Stimulated activated CD4-positive, alpha-beta T cell treated with anti-CD3 and anti-CD28 coated beads, Interleukin-2, amount 100 ng/mL, for 4 hours (primary cell): Measurements from ENCODE around the gene PPM1F.
"Not testable (repeated sequence)": the region's sequence is repeated elsewhere in the genome, so short reads cannot be mapped to it uniquely, and the experiment has no call there.

Experiments
- DNase-seq: peaks from one replicate; pipeline ENCODE4 v3.0.0-alpha.2; 2020; ENCODE audit warnings: low read depth

Gene PPM1F

GRCh38 chr22:21919526-21920307 is 32.9 kb downstream of the PPM1F start:
- no peak for DNase-seq

DNA sequence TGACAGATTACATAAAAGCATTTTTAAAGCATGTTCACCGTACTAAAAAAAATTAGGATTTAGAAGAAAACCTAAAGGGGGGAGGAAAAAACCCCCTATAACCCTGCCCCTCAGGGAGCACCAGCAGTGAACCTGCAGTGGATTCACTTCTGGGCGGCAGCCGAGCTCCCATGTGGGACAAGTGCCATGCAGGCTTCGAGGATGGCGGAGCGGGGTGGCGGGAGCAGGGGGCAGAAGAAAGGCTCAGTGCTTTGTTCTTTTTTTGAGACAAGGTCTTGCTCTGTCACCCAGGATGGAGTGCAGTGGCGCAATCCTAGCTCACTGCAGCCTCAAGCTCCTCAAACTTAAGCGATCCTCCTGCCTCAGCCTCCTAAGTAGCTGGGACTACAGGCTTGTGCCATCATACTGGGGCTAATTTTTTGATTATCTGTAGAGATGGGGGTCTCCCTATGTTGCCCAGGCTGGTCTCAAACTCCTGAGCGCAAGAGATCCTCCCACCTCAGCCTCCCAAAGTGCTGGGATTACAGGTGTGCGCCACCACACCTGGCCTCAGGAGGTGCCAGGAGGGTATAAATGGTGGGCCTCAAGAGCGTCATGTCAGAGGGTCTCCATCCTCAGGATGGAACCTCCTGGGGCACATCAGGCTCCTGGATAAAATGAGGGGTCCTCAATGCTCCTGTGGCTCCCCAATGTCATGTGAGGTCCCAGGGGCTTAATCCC is 34.0 kb downstream of the PPM1F start:
- no peak for DNase-seq

- no peak for DNase-seq
Measured at GRCh38 chr22:21917959-21918261, 34.7 kb downstream of the PPM1F start.

DNA sequence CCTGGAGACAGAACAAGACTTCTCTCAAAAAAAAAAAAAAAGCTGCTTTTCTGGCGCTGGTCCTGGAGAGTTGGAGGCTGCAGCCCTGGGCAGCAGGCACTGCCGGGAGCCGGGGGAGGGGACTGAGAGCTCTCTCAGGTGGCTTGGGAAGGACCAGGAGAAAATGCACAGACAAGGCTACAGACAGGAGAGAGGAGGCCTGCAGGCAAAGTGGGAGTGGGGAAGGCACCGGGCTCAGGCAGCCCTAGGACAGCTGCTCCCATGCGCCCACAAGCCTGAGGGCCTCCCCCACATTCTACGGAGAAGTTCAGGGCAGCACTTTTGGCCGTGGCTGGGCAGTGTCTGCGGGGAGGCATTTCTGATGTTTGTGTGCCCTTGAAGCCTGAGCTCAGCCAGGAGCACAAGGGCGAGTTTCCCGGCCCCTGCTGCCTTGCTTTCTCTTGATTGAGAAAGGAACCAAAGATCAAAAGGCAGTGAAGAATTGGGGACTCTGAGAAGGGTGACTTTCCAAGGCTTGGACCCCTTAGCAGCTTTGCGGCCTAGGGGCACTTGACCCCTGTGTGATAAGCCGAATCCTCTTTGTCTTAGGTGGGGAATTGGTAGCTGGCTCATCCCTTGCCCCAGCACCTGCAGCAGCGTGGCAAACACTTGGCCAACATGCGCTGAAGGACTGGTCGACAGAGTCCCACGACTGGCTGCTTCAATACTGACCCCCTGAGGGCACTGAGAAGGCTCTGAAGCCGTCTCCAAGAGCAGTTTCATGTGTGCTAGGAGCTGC is 35.3 kb downstream of the PPM1F start:
- no peak for DNase-seq

GRCh38 chr22:21916309-21916918 is 36.2 kb downstream of the PPM1F start:
- no peak for DNase-seq

DNA sequence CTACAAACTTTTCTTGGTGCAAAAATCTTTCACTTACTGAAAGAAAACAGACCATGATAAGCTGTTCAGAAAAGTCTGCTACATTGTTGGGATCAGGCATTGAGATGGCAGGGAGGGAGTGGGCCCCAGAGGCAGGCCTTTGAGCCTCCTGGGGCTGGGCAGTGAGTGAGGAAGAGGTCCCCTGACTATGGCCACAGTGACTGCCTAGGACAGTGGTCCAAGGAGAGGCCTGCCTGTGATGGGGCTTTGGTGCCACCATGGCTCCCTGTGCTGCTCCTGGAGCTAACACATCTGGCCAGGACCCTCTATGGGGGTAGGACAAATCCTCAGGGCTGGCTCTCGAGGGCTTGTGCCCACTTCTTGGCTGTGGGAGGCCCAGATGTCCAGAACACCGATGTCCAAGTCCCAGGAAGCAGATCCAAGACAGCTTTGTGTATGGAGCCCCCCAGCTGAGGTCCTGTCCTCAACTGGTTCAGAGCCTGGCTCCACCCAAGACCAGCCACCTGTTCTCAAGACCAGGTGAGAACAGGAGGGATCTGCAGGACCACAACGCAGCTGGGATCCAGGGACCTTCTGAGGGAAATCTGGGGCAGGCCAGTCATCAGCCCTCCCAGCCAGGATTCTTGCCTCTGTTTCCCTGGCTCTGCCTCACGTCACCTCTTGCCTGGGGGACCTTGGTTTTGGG is 36.9 kb downstream of the PPM1F start:
- no peak for DNase-seq

DNA sequence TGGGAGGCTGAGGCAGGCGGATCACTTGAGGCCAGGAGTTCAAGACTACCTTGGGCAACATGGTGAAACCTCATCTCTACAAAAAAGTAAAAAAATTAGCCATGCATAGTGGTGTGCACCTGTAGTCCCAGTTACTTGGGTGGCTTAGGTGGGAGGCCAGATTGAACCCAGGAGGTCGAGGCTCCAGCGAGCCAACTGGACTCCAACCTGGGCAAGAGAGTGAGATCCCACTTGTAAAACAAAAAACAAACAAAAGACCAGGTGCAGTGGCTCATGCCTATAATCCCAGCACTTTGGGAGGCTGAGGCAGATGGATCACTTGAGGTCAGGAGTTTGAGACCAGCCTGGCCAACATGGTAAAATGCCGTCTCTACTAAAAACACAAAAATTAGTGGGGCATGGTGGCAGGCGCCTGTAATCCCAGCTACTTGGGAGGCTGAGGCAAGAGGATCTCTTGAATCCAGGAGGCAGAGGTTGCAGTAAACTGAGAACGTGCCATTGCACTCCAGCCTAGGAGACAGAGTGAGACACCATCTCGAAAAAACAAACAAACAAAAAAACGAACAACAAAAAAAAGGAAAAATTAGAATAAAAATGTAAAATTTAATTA is 38.5 kb downstream of the PPM1F start:
- DNase-seq = not testable (repeated sequence)

DNA sequence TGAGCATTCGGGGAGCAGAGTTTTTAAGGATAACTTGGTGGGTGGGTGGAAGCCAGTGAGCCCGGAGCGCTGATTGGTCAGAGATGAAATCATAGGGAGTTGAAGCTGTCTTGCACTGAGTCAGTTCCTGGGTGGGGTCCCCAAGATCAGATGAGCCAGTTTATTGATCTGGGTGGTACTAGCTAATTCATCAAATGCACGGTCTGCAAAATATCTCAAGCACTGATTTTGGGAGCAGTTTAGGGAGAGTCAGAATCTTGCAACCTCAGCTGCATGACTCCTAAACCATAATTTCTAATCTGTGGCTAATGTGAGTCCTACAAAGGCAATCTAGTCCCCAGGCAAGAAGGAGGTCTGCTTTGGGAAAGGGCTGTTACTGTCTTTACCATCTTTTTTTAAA is 42.3 kb downstream of the PPM1F start:
- not testable (repeated sequence) for DNase-seq

- DNase-seq = no peak
Measured at GRCh38 chr22:21909871-21910270, 42.8 kb downstream of the PPM1F start.

GRCh38 chr22:21907638-21908522 is 44.8 kb downstream of the PPM1F start:
- DNase-seq = no peak

- not testable (repeated sequence) for DNase-seq
Measured at GRCh38 chr22:21905234-21905633, 47.4 kb downstream of the PPM1F start.

DNA sequence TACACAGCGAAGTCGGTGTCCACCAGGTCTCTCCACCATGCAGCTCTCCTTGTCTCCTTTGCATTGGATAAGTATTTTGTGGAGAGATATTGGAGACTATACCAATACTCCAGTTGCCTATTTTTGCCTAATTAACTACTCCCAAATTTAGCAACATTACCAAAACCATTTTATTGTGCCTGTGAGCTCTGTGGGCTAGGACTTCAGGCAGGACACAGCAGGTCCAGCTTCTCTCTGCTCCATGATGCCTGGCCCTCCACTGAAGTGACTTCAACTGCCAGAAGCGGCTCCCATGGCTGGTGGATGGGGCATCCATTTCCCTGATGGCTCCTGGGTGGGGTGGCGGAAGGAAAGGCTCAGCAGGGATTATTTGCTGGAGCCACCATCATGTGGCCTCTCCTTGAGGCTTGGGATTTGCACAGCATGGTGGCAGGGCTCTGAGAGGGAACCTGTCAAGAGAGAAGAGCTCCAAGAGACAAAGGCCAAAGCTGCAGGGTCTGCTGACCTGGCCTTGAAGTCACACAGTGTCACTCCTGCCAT is 48.3 kb downstream of the PPM1F start:
- no peak for DNase-seq

DNA sequence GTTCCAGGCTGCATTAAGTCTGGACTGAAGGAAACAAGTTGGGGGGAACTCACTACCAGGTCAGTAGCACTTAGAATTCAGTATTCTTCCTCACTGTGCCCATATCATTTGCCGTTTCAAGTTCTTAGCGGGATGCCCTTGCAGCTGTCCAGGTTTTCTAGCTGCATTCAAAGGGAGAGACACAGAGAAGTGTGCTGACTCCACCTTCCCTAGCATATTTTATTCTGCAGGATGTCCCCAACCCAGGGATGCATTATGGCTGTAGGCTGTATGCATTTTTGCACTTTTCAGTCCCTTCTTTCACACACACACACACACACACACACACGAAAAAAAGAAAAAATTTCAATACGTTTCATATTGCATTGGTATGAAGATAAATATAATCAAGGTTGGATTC is 49.4 kb downstream of the PPM1F start:
- no peak for DNase-seq

- DNase-seq = no peak
Measured at GRCh38 chr22:21902296-21903087, 50.2 kb downstream of the PPM1F start.

DNA sequence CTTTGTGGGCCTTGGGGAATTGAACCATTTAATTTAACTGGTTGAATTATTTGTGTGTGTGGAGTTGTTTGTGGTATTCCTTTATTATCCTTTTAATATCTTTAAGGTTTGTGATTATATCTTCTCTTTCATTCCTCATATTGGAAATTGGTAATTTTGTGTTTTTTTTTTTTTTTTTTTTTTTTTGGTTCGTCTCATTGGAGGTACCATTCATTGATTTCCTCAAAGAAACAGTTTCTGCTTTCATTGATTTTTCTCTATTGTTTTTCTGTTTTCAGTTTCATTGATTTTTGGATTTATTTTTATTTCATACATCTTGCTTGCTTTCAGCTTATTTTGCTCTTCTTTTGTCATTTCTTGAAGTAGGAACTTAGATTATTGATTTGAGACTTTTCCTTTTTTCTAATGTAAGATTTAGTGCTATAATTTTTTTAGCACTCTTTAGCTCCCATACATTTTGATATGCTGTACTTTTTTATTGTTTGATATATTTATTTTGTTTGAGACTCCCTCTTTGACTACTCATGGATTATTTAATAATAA is 54.2 kb downstream of the PPM1F start:
- DNase-seq = no peak

DNA sequence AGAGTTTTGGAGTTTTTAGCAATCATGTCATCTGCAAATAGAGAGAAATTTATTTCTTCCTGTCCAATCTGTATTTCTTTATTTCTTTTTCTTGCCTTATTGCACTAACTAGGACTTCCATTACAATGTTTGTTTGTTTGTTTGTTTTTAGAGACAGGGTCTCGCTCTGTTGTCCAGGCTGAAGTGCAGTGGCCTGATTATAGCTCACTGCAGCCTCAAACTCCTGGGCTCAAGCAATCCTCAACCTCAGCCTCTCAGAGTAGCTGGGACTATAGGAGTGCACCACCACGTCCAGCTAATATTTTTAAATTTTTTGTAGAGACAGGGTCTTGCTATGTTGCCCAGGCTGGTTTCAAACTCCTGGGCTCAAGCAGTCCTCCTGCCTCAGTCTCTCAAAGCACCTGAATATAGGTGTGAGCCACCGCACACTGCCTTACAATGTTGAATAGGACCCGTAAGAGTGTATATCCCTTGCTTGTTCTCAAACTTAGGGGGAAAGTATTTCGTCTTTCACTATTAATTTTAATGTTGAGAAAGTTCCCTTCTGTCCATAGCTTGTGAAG is 55.6 kb downstream of the PPM1F start:
- no peak for DNase-seq

DNA sequence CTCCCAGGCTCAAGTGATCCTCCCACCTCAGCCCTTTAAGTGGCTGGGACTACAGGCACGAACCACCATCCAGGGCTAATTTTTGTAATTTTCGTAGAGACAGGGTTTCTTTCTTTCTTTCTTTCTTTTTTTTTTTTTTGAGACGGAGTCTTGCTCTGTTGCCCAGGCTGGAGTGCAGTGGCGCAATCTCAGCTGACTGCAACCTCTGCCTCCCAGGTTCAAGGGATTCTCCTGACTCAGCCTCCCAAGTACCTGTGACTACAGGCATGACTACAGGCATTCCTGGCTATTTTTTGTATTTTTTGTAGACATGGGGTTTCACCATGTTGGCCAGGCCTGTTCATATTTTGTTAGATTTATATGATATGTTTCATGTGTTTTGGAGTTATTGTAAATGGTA is 56.4 kb downstream of the PPM1F start:
- not testable (repeated sequence) for DNase-seq

DNA sequence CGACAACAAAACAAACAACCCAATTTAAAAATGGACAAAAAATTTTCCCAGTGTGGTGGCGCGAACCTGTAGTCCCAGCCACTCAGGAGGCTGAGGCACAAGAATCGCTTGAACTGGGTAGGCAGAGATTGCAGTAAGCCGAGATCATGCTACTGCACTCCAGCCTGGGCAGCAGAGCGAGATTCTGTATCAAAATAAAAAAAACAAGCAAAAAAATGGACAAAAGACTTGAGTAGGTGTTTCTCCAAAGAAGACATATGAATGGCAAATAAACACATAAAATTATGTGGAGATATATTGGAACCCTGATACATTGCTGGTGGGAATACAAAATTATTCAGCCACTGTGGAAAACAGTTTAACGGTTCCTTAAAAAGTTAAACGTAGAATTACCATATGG is 57.8 kb downstream of the PPM1F start:
- DNase-seq = no peak
